Effector CD4-positive, alpha-beta T cell (primary cell): ENCODE data around the gene CR1.
"Not testable (repeated sequence)": the region's sequence is repeated elsewhere in the genome, so short reads cannot be mapped to it uniquely, and the experiment has no call there.

ENCODE experiments used
- DNase-seq: peaks from one replicate; pipeline ENCODE4 v3.0.0-alpha.2; 2020

The CR1 gene

DNA sequence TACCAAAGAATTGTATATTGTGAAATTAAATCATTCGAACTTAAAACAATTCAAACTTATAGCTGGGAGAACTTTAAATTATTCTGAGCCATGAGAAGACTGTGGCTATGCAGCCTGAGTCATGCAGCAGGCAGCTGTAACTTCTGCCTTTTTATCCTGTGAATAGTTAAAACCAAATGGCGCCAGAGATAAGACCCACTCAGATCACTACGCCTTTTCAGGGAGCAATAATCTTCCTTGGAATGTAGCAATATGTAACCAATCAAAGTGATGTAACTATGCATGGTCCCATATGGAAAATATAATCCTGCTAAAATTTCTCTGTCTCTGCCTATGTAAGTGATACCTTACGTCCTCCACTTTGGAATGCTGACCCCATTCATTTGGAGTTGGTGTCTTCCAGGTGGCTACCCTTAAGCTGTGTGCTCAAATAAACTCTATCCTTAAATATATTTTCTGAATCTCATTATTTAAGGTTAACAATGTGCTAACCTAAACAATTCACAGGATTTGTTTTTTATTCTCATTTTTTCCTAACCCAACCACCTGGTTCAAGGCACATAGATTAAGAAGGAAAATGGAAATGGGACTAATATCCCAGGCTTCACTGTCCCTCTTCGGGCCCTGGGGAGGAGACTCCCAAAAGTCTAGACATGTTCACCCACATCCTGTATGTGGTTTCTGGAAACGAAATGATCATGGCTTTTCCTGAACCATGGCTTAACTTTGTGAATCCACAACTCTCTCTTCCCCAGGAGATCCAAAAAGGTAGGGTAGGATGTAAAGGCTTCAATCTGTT, 184.8 kb downstream of the CR1 start:
- not testable (repeated sequence) for DNase-seq

DNA sequence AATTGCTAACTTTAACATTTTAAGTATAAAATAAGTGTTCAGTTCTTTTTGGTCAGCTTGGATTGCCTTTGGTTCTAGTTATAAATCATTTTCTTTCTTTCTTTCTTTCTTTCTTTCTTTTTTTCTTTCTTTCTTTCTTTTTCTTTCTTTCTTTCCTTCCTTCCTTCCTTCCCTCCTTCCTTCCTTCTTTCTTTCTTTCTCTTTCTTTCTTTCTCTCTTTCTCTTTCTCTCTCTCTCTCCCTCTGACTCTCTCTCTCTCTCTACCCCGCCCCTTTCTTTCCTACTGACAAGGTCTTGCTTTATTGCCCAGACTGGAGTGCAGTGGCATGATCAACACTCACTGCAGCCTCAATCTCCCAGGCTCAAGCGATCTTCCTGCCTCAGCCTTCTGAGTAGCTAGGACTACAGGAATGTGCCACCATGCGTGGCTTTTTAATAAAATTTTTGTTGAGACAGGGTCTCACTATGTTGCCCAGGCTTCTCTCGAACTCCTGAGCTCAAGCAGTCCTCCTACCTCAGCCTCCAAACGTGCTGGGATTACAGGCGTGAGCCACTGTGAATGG, 187.0 kb downstream of the CR1 start:
- not testable (repeated sequence) for DNase-seq

DNA sequence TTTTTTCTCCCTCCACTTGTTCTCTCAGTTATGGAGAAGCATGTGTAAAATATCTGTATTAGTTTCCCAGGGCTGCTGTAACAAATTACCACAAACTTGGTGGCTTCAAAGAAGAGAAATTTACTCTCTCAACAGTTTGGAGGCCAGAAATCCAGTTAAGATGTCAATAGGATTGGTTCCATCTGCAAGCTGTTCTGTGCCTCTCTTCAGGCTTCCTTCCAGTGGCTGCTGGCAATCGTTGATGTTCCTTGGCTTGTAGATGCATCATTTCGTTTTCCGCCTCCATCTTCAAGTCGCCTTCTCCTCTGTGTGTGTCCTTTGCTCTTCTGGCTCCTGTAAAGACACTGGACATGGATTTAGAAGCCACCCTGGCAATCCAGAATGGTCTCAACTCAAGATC, 194.6 kb downstream of the CR1 start:
- not testable (repeated sequence) for DNase-seq

GRCh38 chr1:207691010-207691409, 195.1 kb downstream of the CR1 start:
- DNase-seq = no peak
